GM19238 (cell line): ENCODE measurements around the gene TOM1L2.
"Not testable (repeated sequence)": the region's sequence is repeated elsewhere in the genome, so short reads cannot be mapped to it uniquely, and the experiment has no call there.

Experiments used
- DNase-seq: peaks from one replicate; pipeline ENCODE4 v3.0.0; 2011; ENCODE audit warnings: low spot score; ENCODE audit not compliant: insufficient read length

The TOM1L2 gene

GRCh38 chr17:17943281-17943984, 28.8 kb downstream of the TOM1L2 start:
- no peak for DNase-seq

- no peak for DNase-seq
These were observed 29.4 kb downstream of the TOM1L2 start for GRCh38 chr17:17942846-17943245.

- no peak for DNase-seq
These were observed 31.2 kb downstream of the TOM1L2 start for GRCh38 chr17:17941015-17941414.

GRCh38 chr17:17940441-17940911, 31.7 kb downstream of the TOM1L2 start:
- no peak for DNase-seq

GRCh38 chr17:17939941-17940340, 32.3 kb downstream of the TOM1L2 start:
- not testable (repeated sequence) for DNase-seq

GRCh38 chr17:17938388-17939107, 33.7 kb downstream of the TOM1L2 start:
- DNase-seq: no peak

GRCh38 chr17:17937958-17938357, 34.2 kb downstream of the TOM1L2 start:
- DNase-seq: no peak

- DNase-seq: no peak
These were observed 34.9 kb downstream of the TOM1L2 start for GRCh38 chr17:17937201-17937853.

- DNase-seq: no peak
These were observed 36.6 kb downstream of the TOM1L2 start for GRCh38 chr17:17935321-17936271.

- DNase-seq: no peak
These were observed 37.4 kb downstream of the TOM1L2 start for GRCh38 chr17:17934806-17935205.

- DNase-seq: no peak
These were observed 38.0 kb downstream of the TOM1L2 start for GRCh38 chr17:17934214-17934613.

GRCh38 chr17:17933775-17934174, 38.4 kb downstream of the TOM1L2 start:
- DNase-seq: no peak

GRCh38 chr17:17931159-17931558, 41.0 kb downstream of the TOM1L2 start:
- no peak for DNase-seq

GRCh38 chr17:17930674-17931073, 41.5 kb downstream of the TOM1L2 start:
- no peak for DNase-seq

GRCh38 chr17:17929655-17930380, 42.4 kb downstream of the TOM1L2 start:
- DNase-seq: no peak

- no peak for DNase-seq
These were observed 43.6 kb downstream of the TOM1L2 start for GRCh38 chr17:17928398-17929287.

GRCh38 chr17:17926840-17927449, 45.3 kb downstream of the TOM1L2 start:
- DNase-seq: no peak

- no peak for DNase-seq
These were observed 46.2 kb downstream of the TOM1L2 start for GRCh38 chr17:17926036-17926435.

GRCh38 chr17:17924857-17925250, 47.3 kb downstream of the TOM1L2 start:
- DNase-seq: no peak
